Suprapubic skin (tissue), 3 donors: ENCODE results near the gene MBNL2.

Experiments used
- POLR2AphosphoS5 ChIP-seq, 3 donors: sonication (generic); formaldehyde crosslinking; IDR thresholded peaks; one replicate each; pipeline ENCODE4 v1.6.1; 2017; ENCODE audit warnings: antibody characterized with exemption in 3 of 3
- TF ChIP-seq, protein P1 (sequence below), 2 donors: fragments of 200-600 bp in 1 of 2; fragments of 450-650 bp in 1 of 2; sonication (generic) in 1 of 2; IDR thresholded peaks; one replicate each; pipeline ENCODE4 v1.5.1; 2016 to 2019; ENCODE audit warnings: antibody characterized with exemption in 2 of 2, mild to moderate bottlenecking in 1 of 2, moderate library complexity in 1 of 2

DNA sequence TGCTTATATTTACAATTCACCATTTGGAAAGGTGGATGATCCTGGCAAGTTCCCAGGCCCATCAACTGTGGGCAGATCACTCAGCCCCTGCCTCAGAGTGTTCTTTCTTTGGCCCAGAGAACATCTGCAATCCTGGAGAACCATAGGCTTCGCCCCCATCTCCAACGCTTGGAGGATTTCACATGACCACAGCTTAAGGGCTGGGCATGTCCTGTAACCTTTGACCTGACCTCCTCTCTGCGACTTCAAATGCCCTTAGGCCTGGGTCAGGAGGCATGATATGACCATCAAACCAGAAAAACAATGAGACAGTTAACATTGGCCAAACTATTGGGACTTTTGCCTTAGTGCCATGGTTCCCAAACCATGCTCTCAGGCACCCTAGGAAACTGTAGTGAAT, 7.2 kb upstream of the MBNL2 start:
- TF ChIP-seq, protein P1, sequence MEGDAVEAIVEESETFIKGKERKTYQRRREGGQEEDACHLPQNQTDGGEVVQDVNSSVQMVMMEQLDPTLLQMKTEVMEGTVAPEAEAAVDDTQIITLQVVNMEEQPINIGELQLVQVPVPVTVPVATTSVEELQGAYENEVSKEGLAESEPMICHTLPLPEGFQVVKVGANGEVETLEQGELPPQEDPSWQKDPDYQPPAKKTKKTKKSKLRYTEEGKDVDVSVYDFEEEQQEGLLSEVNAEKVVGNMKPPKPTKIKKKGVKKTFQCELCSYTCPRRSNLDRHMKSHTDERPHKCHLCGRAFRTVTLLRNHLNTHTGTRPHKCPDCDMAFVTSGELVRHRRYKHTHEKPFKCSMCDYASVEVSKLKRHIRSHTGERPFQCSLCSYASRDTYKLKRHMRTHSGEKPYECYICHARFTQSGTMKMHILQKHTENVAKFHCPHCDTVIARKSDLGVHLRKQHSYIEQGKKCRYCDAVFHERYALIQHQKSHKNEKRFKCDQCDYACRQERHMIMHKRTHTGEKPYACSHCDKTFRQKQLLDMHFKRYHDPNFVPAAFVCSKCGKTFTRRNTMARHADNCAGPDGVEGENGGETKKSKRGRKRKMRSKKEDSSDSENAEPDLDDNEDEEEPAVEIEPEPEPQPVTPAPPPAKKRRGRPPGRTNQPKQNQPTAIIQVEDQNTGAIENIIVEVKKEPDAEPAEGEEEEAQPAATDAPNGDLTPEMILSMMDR (IDR thresholded peaks at IDR 0.05): no peak
- TF ChIP-seq POLR2AphosphoS5 (IDR thresholded peaks at IDR 0.05): no peak
